Ovary (tissue), 9 donors: ENCODE measurements around the gene SYT17. TPM values are rescaled to one million over a fixed set of nuclear protein-coding genes. Genes with fewer than 3 reads are reported as not detected.

Experiments
- DNase-seq, 5 donors: peaks; one replicate each; pipeline ENCODE4 v3.0.0-alpha.2; 2019 to 2020
- H3K27ac ChIP-seq, 2 donors: fragments of 200-600 bp; one replicate each; pipeline versions ENCODE4 v1.5.1 to v1.8.0; 2019 to 2022
- H3K27me3 ChIP-seq: fragments of 200-600 bp; one replicate; pipeline ENCODE4 v1.8.0; 2022
- H3K36me3 ChIP-seq: fragments of 200-600 bp; sonication (generic); one replicate; pipeline ENCODE4 v1.5.1; 2019
- H3K4me1 ChIP-seq: one replicate; pipeline ENCODE4 v1.8.1; 2013; ENCODE audit warnings: mild to moderate bottlenecking, moderate library complexity; ENCODE audit not compliant: insufficient read depth
- H3K4me3 ChIP-seq: fragments of 200-600 bp; sonication (generic); one replicate; pipeline ENCODE4 v1.5.1; 2017
- H3K9me3 ChIP-seq, 2 donors: fragments of 200-600 bp in 1 of 2; sonication (generic) in 1 of 2; one replicate each; pipeline versions ENCODE4 v1.5.1 to v1.8.1; 2013 to 2019; ENCODE audit warnings: mild to moderate bottlenecking in 1 of 2, moderate library complexity in 1 of 2
- EP300 ChIP-seq: sonication (generic); formaldehyde crosslinking; IDR thresholded peaks from one replicate; pipeline ENCODE4 v1.6.1; 2017; ENCODE audit warnings: antibody characterized with exemption
- POLR2A ChIP-seq: fragments of 450-650 bp; IDR thresholded peaks from one replicate; pipeline ENCODE4 v1.6.1; 2017; ENCODE audit warnings: antibody characterized with exemption, mild to moderate bottlenecking, moderate library complexity
- WGBS, 3 donors: extraction: QIAGEN DNeasy Blood & Tissue Kit in 1 of 3; methylation state at CpG; one replicate each; pipeline versions ENCODE4 v1.1.5 to v1.1.7; 2013 to 2017; 5-methylcytosine and 5-hydroxymethylcytosine counted together
- intact Hi-C, 4 donors: fragments of 100-400 bp; cut with DNase I; formaldehyde crosslinking; loops; one replicate each; pipeline versions ENCODE4 v1.11.0 to v1.15.1; 2022 to 2023
- polyA plus RNA-seq, 2 donors: library from polyadenylated mRNA; stranded (reverse); fragments of 200-250 nt in 1 of 2; fragments of 350-450 nt in 1 of 2; fragmentation: Illumina TruSeq in 1 of 2; extraction: RNeasy Lipid Tissue Mini Kit (QIAGEN cat#74804) in 1 of 2; gene quantifications; one replicate each; pipeline ENCODE4 v1.2.3, GENCODE V29; 2013 to 2014
- total RNA-seq, 7 donors: library from RNA; depleted of rRNA in 2 of 7; stranded (reverse); fragments of >200 nt in 2 of 7; fragmentation: NEBNext Ultra II Directional in 3 of 7; extraction: Animal tissue kit (Norgen Biotek cat#: 25700) in 3 of 7; gene quantifications; one replicate each; pipeline versions ENCODE4 v1.1.0 to v1.2.4, GENCODE V29; 2016 to 2023
- TF ChIP-seq, protein P1 (sequence below), 3 donors: fragments of 450-650 bp in 2 of 3; fragments of 200-600 bp in 1 of 3; IDR thresholded peaks; one replicate each; pipeline versions ENCODE4 v1.5.1 to v1.8.0; 2016 to 2022; ENCODE audit warnings: antibody characterized with exemption in 3 of 3, mild to moderate bottlenecking in 1 of 3
- donor health status: DM: no; HTN: no; CAD: no; lungs with moderate emphysema.
- donor health status: DM: no; HTN: no; CAD: no.
- donor health status: Bipolar disorder and iron deficiency.
- donor health status: DM: yes; HTN: yes; CAD: no.
- donor health status: DM: no; HTN: no; CAD: no.
- donor health status: DM: yes; HTN: yes; CAD: no.

Gene SYT17
- total and polyA plus RNA-seq, 9 donors, result 0.36 to 1.5 (median 0.82) TPM

DNA sequence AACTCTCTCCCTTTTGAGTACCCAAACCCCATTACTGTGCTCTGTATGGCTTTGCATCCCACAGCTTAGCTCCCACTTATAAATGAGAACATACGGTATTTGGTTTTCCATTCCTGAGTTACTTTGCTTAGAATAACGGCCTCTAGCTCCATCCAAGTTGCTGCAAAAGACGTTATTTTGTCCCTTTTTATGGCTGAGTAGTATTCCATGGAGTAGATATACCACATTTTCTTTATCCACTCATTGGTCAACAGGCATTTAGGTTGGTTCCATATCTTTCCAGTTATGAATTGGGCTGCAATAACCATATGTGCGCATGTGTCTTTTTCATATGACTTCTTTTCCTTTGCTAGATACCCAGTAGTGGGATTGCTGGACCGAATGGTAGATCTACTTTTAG is 19.9 kb upstream of the SYT17 start:
- TF ChIP-seq, protein P1, sequence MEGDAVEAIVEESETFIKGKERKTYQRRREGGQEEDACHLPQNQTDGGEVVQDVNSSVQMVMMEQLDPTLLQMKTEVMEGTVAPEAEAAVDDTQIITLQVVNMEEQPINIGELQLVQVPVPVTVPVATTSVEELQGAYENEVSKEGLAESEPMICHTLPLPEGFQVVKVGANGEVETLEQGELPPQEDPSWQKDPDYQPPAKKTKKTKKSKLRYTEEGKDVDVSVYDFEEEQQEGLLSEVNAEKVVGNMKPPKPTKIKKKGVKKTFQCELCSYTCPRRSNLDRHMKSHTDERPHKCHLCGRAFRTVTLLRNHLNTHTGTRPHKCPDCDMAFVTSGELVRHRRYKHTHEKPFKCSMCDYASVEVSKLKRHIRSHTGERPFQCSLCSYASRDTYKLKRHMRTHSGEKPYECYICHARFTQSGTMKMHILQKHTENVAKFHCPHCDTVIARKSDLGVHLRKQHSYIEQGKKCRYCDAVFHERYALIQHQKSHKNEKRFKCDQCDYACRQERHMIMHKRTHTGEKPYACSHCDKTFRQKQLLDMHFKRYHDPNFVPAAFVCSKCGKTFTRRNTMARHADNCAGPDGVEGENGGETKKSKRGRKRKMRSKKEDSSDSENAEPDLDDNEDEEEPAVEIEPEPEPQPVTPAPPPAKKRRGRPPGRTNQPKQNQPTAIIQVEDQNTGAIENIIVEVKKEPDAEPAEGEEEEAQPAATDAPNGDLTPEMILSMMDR (IDR thresholded peaks at IDR 0.05), result no peak
- TF ChIP-seq EP300, result no peak
- TF ChIP-seq POLR2A, result no peak
- Histone ChIP-seq H3K27me3 (no peaks in the 10 kb centered on the region), H3K4me1 (no peaks in the 10 kb centered on the region), H3K36me3 (no peaks in the 10 kb centered on the region), H3K4me3 (no peak overlapping the region), H3K27ac (no peak overlapping the region), H3K9me3 (no peaks in the 10 kb centered on the region)
- no peak for DNase-seq
- intact Hi-C loops, result no loop called here
- 90 to 93% (median 93%) methylated on average over 5 of the region's 5 CpGs for WGBS, 3 donors

DNA sequence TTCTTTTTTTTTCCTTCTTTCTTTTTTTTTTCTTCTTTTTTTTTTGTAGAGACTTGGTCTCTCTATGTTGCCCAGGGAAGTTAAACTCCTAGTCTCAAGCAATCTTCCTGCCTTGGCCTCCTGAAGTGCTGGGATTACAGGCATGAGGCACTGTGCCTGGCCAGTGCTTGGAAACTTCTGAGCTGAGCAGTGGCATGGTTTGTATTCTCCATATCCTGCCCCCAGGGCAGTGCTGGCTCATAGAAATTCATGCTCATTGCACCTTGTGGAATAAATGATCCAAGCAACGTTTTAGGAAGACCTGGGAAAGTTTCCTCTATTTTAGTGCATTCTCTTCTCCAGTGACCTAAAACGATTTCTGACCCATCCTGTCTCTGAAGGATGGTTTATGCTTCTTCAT is 16.7 kb upstream of the SYT17 start:
- TF ChIP-seq, protein P1 (IDR thresholded peaks at IDR 0.05), result no peak
- TF ChIP-seq EP300 (no peak), POLR2A (no peak)
- no peak for DNase-seq
- H3K4me1 ChIP-seq, result no peaks in the 10 kb centered on the region
- no peaks in the 10 kb centered on the region for H3K9me3 ChIP-seq
- no peak overlapping the region for H3K27ac ChIP-seq
- WGBS, 3 donors, result 55 to 62% (median 57%) methylated on average over 2 of the region's 2 CpGs
- intact Hi-C loops, result loop anchor here in 1 of 4 donors (10.0 kb wide), 1 partner anchor 47 kb away; no protein-coding TSS in a partner anchor
- no peak overlapping the region for H3K4me3 ChIP-seq
- no peaks in the 10 kb centered on the region for H3K36me3 ChIP-seq
- H3K27me3 ChIP-seq, result no peaks in the 10 kb centered on the region

DNA sequence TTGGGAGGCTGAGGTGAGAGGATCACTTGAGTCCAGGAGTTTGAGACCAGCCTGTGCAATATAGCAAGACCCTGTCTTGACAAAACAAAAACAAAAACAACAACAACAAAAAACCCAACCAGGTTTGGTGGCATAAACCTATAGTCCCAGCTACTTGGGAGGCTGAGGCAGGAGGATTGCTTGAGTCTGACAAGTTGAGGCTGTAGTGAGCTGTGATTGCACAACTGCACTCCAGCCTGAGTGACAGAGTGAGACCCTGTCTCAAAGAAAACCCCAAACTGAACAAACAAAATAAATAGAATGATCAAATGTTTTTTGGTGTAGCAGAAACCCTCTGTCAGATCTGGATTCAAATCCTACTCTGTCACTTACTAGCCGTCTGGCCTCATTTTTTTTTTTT is 16.0 kb upstream of the SYT17 start:
- TF ChIP-seq POLR2A, result no peak
- TF ChIP-seq, protein P1 (IDR thresholded peaks at IDR 0.05), result no peak
- no peaks in the 10 kb centered on the region for H3K4me1 ChIP-seq
- WGBS, 3 donors, result 74 to 77% (median 74%) methylated on average over 1 of the region's 1 CpG
- no peak for DNase-seq
- H3K9me3 ChIP-seq, result no peaks in the 10 kb centered on the region
- no peak overlapping the region for H3K27ac ChIP-seq
- H3K36me3 ChIP-seq, result no peaks in the 10 kb centered on the region
- H3K4me3 ChIP-seq, result no peak overlapping the region
- H3K27me3 ChIP-seq, result no peaks in the 10 kb centered on the region
- intact Hi-C loops, result loop anchor here in 1 of 4 donors (10.0 kb wide), 1 partner anchor 47 kb away; no protein-coding TSS in a partner anchor

DNA sequence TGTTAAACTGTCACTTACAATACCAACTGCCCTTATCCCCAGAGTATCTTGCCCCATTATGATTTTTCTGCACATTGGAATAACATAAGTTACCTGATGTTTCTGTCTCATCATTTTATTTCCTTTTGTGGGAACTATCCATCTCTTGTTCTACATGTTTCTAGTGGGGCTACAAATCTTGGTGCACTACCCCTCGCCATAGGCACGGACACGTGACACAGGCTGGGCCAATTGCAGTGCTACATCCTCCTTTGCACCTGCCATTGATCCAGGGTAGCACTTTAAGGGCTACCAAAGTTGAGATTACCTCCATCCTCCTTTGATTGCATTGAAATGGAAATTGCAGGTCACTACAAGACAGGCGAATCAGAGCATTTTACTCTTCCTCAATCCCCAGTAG is 14.2 kb upstream of the SYT17 start:
- no peak for DNase-seq
- Histone ChIP-seq H3K9me3 (no peaks in the 10 kb centered on the region), H3K4me3 (no peak overlapping the region), H3K36me3 (no peaks in the 10 kb centered on the region), H3K27ac (no peak overlapping the region), H3K4me1 (no peaks in the 10 kb centered on the region), H3K27me3 (no peaks in the 10 kb centered on the region)
- 70 to 77% (median 75%) methylated on average over 4 of the region's 4 CpGs for WGBS, 3 donors
- intact Hi-C loops, result loop anchor here in 1 of 4 donors (10.0 kb wide), 1 partner anchor 49 kb away; no protein-coding TSS in a partner anchor
- TF ChIP-seq, protein P1 (IDR thresholded peaks at IDR 0.05), result no peak
- TF ChIP-seq EP300, result no peak
- TF ChIP-seq POLR2A, result no peak
